Panc1 (cell line): Measurements from ENCODE around the gene MMAB.

Source experiments
- SIN3A ChIP-seq: IDR thresholded peaks from 2 replicates; pipeline ENCODE4 v1.6.1; 2012; ENCODE audit warnings: low read depth, mild to moderate bottlenecking, low read length, moderate library complexity, borderline replicate concordance; ENCODE audit not compliant: insufficient read depth
- TF ChIP-seq, protein P1 (sequence below): fragments of 450-650 bp; IDR thresholded peaks from 2 replicates; pipeline ENCODE4 v1.5.1; 2017; ENCODE audit warnings: mild to moderate bottlenecking

DNA sequence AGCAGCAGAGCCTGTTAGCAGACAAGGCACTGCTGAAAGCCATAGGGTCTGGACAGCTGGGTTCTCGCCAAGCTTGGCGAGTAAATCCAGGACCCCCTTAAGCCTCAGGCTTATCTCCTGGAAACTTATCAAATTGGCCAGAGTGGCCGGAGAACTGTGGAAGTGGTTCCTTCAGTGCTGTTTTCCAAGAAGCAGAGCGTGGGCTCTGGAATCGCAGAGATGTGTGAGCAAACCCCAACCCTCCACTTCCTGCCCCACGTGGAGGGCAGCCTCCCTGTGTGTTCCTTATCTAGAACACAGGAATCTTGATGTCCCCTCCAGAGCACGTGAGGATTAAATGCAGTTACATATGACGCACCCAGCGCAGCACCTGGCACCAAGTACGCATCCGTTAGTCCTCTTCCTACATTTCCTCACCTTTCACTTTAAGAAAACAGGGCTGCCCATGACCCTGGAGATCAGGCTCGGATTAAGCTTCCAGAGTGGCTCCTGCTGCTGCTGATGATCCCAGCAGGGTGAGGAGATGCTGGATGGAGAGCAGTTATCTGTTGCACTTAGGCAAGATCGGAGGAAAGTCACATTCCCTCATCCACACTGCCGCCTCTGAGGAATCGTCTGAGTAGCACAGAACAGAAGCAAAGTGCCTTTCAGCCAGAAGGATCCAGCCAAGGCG, 35.0 kb downstream of the MMAB start:
- TF ChIP-seq, protein P1, sequence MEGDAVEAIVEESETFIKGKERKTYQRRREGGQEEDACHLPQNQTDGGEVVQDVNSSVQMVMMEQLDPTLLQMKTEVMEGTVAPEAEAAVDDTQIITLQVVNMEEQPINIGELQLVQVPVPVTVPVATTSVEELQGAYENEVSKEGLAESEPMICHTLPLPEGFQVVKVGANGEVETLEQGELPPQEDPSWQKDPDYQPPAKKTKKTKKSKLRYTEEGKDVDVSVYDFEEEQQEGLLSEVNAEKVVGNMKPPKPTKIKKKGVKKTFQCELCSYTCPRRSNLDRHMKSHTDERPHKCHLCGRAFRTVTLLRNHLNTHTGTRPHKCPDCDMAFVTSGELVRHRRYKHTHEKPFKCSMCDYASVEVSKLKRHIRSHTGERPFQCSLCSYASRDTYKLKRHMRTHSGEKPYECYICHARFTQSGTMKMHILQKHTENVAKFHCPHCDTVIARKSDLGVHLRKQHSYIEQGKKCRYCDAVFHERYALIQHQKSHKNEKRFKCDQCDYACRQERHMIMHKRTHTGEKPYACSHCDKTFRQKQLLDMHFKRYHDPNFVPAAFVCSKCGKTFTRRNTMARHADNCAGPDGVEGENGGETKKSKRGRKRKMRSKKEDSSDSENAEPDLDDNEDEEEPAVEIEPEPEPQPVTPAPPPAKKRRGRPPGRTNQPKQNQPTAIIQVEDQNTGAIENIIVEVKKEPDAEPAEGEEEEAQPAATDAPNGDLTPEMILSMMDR: no peak
- no peak for TF ChIP-seq SIN3A
